Mucosa of stomach (tissue), 1 donor: Measurements from ENCODE around the gene DGKD.

Source experiments
- H3K27me3 ChIP-seq: one replicate; pipeline ENCODE4 v1.7.0; 2013; ENCODE audit warnings: mild to moderate bottlenecking, low read length; ENCODE audit not compliant: control insufficient read depth, insufficient read depth
- H3K36me3 ChIP-seq: one replicate; pipeline ENCODE4 v1.7.0; 2013; ENCODE audit warnings: low read length; ENCODE audit not compliant: control insufficient read depth, insufficient read depth
- H3K4me1 ChIP-seq: one replicate; pipeline ENCODE4 v1.7.0; 2013; ENCODE audit warnings: mild to moderate bottlenecking, low read length; ENCODE audit not compliant: control insufficient read depth, insufficient read depth
- H3K4me3 ChIP-seq: one replicate; pipeline ENCODE4 v1.7.0; 2013; ENCODE audit warnings: low read length
- H3K9ac ChIP-seq: one replicate; pipeline ENCODE4 v1.7.0; 2013; ENCODE audit warnings: mild to moderate bottlenecking, low read length, moderate library complexity
- H3K9me3 ChIP-seq: one replicate; pipeline ENCODE4 v1.7.0; 2013; ENCODE audit warnings: mild to moderate bottlenecking, low read length, moderate library complexity; ENCODE audit not compliant: control insufficient read depth
- donor health status: Pancreatic carcinoma.

DGKD gene

DNA sequence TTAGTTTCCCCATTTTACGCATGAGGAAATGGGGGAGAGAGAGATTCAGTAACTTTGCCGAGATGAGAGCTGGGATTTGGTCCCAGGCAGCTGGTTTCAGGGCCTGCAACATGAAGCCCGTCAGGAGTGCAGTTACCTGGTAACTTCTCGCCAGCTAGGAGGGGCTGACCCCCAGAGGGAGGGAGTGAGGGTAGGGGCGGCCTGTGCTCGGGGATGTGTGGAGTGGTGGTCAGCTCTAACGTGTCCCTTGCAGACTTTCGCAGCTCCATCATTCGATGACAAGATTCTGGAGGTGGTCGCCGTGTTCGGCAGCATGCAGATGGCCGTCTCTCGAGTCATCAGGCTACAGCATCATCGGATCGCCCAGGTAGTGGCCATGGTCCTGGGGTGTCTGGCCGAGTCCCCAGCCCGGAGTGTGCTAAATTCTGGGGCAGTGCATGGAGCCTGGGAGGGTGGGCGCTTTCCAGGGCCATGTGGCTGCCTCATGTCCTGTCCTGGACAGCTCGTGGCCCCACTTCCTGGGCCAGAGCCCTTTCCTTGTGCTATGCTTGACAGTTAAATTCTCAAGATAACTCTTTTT, 103.8 kb downstream of the DGKD start:
- no peak overlapping the region for H3K9ac ChIP-seq
- no peaks in the 10 kb centered on the region for H3K9me3 ChIP-seq
- peaks cover 43% of the 10 kb centered on the region for H3K4me1 ChIP-seq
- H3K27me3 ChIP-seq = no peaks in the 10 kb centered on the region
- H3K36me3 ChIP-seq = peaks cover 76% of the 10 kb centered on the region
- H3K4me3 ChIP-seq = no peak overlapping the region

DNA sequence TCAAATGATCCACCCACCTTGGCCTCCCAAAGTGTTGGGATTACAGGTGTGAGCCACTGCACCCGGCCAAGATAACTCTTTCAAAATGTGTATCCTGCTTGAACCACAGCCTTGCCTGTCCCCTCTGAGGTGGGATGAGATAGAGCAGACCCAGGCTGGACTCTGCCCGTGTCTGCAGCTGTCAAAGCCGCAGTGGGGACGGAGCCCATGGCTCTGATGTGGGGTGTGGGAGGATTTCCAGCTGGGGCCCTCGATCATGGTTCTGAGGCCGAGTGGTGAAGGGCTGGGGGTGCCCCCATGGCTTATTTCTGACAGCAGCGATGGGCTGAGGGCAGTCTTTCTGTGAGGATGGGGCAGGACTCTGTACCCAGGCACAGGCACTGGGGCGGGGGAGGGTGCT, 104.5 kb downstream of the DGKD start:
- no peak overlapping the region for H3K4me3 ChIP-seq
- H3K4me1 ChIP-seq = peaks cover 49% of the 10 kb centered on the region
- H3K9me3 ChIP-seq = no peaks in the 10 kb centered on the region
- no peaks in the 10 kb centered on the region for H3K27me3 ChIP-seq
- H3K36me3 ChIP-seq = peaks cover 76% of the 10 kb centered on the region
- H3K9ac ChIP-seq = no peak overlapping the region

DNA sequence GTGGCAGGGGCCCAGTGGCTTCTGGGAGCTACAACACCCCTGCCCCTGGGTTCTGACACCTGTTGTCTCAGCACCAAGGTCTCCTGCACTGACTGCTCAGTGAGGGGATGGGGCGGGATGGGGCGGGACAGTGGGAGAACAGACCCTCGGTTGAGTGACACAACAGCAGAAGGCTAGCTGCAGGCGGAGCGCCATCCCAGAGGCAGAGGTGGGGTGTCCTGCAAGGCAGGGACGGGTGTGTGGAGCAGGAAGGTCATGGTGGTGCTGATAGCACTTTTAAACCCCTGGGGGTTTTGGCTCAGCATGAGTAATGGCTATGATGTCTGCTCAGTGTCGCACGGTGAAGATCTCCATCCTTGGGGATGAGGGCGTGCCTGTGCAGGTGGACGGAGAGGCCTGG, 105.1 kb downstream of the DGKD start:
- Histone ChIP-seq H3K36me3 (peaks cover 76% of the 10 kb centered on the region), H3K4me1 (peaks cover 55% of the 10 kb centered on the region), H3K9ac (no peak overlapping the region), H3K9me3 (no peaks in the 10 kb centered on the region), H3K4me3 (no peak overlapping the region), H3K27me3 (no peaks in the 10 kb centered on the region)

DNA sequence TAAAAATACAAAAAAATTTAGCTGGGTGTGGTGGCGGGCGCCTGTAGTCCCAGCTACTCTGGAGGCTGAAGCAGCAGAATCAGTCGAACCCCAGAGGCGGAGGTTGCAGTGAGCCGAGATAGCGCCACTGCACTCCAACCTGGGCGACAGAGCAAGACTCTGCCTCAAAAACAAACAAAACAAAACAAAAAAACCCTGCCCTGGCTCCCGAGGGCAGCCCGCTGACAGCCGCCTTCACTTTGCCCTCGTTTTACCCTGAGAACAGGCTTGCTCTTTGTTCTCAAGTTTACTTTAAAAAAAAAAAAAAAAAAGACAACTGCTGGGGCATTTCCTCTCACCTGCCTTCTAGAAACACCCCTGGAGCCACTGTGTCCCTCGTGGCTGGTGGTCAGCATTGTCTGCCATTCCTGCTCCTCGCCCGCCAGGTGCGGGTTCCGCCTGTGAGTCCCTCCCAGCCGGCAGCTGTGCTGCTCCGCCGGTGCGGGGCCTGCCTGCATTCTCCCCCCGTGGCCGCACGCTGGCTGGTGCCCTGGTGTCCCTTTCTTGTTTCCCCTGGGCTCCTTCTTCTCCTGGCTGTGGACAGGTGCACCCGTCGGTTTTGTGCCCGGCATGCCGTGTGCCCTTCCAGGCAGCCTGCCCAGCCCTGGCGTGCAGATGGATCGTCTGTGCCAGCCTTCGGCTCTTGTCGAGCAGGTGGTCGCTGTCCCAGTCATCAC, 106.6 kb downstream of the DGKD start:
- no peaks in the 10 kb centered on the region for H3K9me3 ChIP-seq
- H3K9ac ChIP-seq = peak overlapping the region; percentile 2
- no peak overlapping the region for H3K4me3 ChIP-seq
- peaks cover 68% of the 10 kb centered on the region for H3K36me3 ChIP-seq
- peaks cover 51% of the 10 kb centered on the region for H3K4me1 ChIP-seq
- no peaks in the 10 kb centered on the region for H3K27me3 ChIP-seq

DNA sequence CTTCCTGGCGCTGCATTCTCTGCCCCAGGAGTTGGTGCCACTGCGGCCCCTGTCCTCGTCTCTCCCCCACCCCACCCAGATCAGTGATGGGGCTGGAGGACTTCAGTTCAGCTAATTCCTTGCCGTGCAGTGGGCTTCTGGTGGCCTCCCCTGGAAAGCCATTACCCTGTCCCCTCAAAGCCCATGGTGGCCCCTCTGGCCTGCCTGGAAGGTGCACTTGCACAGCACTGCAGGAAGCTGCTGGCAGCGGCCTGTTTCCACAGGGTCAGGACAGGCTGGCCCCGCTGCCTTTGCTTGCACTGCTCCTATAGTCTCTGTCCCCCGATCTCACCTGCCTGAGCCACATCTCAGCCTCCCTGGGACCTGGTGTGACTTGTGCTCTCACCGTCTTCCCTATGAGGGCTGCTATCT, 107.2 kb downstream of the DGKD start:
- no peaks in the 10 kb centered on the region for H3K27me3 ChIP-seq
- peaks cover 51% of the 10 kb centered on the region for H3K4me1 ChIP-seq
- peaks cover 68% of the 10 kb centered on the region for H3K36me3 ChIP-seq
- peak overlapping the region; percentile 2 for H3K9ac ChIP-seq
- no peak overlapping the region for H3K4me3 ChIP-seq
- H3K9me3 ChIP-seq = no peaks in the 10 kb centered on the region

DNA sequence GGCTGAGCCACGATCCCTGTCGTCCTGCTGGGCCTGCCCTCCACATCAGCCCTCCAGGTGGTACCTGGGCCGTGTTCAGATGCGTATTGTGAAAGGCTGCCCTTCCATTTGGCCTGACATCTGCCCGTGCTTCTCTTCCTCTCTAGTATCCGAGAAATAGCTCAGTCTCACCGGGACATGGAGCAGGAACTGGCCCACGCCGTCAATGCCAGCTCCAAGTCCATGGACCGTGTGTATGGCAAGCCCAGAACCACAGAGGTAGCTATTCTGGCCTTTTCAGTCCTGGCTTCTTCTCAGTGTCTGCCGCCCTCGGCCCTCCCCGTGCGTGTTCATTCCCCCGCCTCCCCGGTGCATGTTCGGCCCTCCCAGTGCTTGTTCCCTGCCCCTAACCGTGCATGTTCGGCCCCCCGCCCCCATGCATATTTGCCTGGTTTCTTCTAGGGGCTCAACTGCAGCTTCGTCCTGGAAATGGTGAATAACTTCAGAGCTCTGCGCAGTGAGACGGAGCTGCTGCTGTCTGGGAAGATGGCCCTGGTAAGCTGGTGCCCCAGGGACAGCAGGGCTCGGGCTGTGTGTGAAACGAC, 108.0 kb downstream of the DGKD start:
- Histone ChIP-seq H3K27me3 (no peaks in the 10 kb centered on the region), H3K36me3 (peaks cover 62% of the 10 kb centered on the region), H3K9ac (peak overlapping the region; percentile 2), H3K9me3 (no peaks in the 10 kb centered on the region), H3K4me3 (no peak overlapping the region), H3K4me1 (peaks cover 51% of the 10 kb centered on the region)

DNA sequence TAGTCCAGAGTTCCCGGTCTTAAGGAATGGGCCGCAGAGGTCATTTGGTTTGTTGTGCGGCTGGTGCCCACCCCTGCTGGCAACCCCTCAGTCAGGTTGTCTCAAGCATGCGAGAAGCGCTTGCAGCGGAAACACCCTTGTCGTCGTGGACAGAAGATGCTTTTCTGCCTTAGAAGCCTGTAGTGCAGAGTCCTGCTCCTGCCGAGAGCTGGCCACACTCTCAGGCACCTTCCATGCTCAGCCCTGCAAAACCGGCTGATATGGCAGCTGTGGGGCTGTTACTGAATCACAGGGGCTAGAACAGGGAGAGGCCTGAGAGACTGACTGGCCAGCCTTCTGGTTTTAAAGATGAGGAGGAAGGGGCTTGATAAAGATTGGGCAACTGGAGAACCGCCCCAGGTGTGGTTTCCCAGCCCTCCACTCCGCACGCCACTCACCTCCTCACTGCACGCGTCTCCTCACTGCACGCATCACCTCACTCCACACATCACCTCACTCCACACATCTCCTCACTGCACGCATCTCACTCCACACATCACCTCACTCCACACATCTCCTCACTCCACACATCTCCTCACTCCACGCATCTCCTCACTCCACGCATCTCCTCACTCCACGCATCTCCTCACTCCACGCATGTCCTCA, 108.7 kb downstream of the DGKD start:
- H3K9ac ChIP-seq = no peak overlapping the region
- H3K27me3 ChIP-seq = no peaks in the 10 kb centered on the region
- H3K9me3 ChIP-seq = no peaks in the 10 kb centered on the region
- peaks cover 51% of the 10 kb centered on the region for H3K4me1 ChIP-seq
- no peak overlapping the region for H3K4me3 ChIP-seq
- peaks cover 63% of the 10 kb centered on the region for H3K36me3 ChIP-seq

DNA sequence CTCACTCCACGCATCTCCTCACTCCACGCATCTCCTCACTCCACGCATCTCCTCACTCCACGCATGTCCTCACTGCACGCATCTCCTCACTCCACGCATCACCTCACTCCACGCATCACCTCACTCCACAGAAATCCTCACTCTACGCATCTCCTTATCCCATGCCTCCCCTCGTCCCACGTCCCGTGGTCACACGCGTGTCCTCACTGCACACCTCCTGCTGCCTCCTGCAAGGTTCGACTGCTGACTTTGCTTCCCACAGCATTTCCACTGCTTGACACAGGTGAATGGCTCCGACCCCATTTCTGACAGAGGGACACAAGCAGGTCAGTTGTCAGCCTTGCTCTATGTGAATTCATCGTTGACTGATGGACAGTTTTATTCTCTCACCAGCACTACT, 109.3 kb downstream of the DGKD start:
- H3K36me3 ChIP-seq = peaks cover 68% of the 10 kb centered on the region
- H3K27me3 ChIP-seq = no peaks in the 10 kb centered on the region
- H3K4me3 ChIP-seq = no peak overlapping the region
- H3K4me1 ChIP-seq = peaks cover 52% of the 10 kb centered on the region
- H3K9me3 ChIP-seq = no peaks in the 10 kb centered on the region
- H3K9ac ChIP-seq = no peak overlapping the region

DNA sequence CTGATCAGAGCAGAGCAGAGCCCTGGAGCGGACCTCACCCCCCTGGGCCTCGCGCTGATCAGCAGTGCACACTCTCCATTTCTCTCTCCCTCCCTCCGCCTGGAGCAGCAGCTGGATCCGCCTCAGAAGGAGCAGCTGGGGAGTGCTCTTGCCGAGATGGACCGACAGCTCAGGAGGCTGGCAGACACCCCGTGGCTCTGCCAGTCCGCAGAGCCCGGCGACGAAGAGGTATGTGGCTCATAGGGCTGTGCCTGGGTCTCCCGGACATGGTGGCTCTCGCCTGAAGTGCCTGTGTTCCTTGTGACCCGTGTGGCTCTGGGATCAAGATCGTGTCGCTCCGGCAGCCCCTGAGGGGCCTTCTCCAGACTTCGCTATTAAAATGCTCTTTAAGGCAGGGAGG, 109.8 kb downstream of the DGKD start:
- Histone ChIP-seq H3K9me3 (no peaks in the 10 kb centered on the region), H3K4me3 (no peak overlapping the region), H3K36me3 (peaks cover 67% of the 10 kb centered on the region), H3K27me3 (no peaks in the 10 kb centered on the region), H3K9ac (no peak overlapping the region), H3K4me1 (peaks cover 53% of the 10 kb centered on the region)

DNA sequence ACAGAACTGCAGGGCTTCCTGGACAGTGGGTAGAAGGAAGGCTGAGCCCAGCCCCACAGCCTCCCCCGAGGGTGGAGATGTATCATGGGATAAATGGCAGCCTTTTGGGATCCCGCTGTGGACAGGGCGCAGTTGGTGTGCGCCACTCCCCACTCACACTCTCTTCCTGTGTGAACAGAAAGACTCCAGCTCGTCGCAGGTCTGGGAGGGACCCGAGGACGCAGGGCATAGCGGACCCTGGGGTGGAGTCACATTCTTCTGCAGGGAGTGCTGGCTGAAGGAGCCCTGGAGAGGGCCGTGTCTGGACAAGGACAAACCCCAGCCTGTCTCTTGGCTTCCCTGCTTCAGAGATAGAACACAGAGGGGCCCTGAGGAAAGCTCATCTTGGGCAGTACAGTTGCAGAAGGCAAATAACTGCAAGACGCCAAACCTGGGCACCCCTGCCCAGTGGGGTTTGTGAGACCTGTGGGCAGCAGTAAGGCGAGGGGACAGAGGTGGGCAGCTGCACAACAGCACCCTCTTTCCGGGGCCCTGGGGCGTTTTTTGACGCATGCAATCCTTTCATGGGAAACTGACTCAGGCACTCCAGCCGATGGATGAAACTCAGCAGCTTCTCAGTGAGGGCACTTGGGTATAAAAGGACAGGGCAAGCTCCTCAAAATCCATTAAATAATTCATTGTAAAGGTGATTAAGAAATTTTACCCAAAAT, 110.4 kb downstream of the DGKD start:
- peaks cover 61% of the 10 kb centered on the region for H3K36me3 ChIP-seq
- peaks cover 51% of the 10 kb centered on the region for H3K4me1 ChIP-seq
- H3K27me3 ChIP-seq = no peaks in the 10 kb centered on the region
- no peak overlapping the region for H3K4me3 ChIP-seq
- no peaks in the 10 kb centered on the region for H3K9me3 ChIP-seq
- H3K9ac ChIP-seq = peak overlapping the region; percentile 19

DNA sequence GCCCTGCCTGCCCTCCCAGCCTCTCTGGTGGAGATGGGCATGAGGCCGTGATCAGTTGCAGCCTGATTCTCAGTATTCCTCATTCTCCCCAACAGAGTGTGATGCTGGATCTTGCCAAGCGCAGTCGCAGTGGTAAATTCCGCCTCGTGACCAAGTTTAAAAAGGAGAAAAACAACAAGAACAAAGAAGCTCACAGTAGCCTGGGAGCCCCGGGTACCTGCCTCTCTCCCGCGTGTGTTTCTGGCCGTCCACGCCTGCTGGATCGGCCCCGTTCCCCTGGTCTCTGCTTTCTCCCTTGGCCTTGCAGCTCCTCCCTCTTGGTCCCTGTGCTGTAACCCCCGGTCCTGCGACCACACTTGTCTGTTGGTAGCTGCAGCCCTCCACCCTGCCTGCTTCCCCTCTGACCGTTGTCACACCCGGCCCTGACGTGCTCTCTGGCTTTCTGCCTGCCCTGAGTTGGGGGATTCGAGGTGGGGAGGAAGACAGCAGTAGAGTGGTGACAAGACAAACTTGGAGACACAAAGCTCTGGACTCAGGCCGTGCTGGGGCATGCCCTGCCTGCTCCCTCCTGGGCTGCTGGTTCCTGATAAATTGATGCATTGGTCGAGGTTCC, 112.8 kb downstream of the DGKD start:
- Histone ChIP-seq H3K4me1 (peaks cover 37% of the 10 kb centered on the region), H3K9me3 (no peaks in the 10 kb centered on the region), H3K4me3 (no peak overlapping the region), H3K27me3 (no peaks in the 10 kb centered on the region), H3K9ac (no peak overlapping the region), H3K36me3 (peaks cover 51% of the 10 kb centered on the region)
